ENCODE data around the gene TMEM150A. TPM values are rescaled to one million over a fixed set of nuclear protein-coding genes. Genes with fewer than 3 reads are reported as not detected.

The TMEM150A gene
- total RNA-seq, 4 donors from 2014 or later, result 12.9 to 29.4 (median 16.6) TPM

DNA sequence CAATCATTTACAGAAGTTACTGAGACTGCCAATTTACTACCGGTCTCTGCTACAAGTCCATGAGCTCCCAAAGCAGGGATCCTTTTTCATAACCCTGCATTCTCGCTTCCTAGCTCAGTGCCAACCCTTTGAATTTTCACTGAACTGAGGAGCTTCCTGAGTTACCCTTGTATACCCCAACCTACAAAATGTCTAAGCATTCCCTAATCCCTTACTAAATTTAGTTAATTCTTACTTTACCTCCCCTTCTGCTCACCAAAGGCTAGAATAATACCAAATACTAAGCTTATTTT, 53.9 kb downstream of the TMEM150A start:
- Histone ChIP-seq H3K4me1 (peaks cover 0 to 12% (median 0%) of the 10 kb centered on the region in 4 donors), H3K36me3 (peaks cover 5 to 95% (median 32%) of the 10 kb centered on the region in 3 donors), H3K27me3 (no peaks in the 10 kb centered on the region), H3K4me3 (no peak overlapping the region), H3K27ac (no peak overlapping the region), H3K9me3 (no peaks in the 10 kb centered on the region)
- TF ChIP-seq, protein P1, sequence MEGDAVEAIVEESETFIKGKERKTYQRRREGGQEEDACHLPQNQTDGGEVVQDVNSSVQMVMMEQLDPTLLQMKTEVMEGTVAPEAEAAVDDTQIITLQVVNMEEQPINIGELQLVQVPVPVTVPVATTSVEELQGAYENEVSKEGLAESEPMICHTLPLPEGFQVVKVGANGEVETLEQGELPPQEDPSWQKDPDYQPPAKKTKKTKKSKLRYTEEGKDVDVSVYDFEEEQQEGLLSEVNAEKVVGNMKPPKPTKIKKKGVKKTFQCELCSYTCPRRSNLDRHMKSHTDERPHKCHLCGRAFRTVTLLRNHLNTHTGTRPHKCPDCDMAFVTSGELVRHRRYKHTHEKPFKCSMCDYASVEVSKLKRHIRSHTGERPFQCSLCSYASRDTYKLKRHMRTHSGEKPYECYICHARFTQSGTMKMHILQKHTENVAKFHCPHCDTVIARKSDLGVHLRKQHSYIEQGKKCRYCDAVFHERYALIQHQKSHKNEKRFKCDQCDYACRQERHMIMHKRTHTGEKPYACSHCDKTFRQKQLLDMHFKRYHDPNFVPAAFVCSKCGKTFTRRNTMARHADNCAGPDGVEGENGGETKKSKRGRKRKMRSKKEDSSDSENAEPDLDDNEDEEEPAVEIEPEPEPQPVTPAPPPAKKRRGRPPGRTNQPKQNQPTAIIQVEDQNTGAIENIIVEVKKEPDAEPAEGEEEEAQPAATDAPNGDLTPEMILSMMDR (IDR thresholded peaks at IDR 0.05), result no peak
- 72 to 83% methylated on average over 2 of the region's 2 CpGs for WGBS, 2 donors
- no peak for DNase-seq (ENCODE audit: low spot score in 2 of 2)

Small RNA genes lying within 50 kb of the gene (small RNA-seq; reads per million reads assigned to genes)
- not detected for gene RN7SL126P

Other genes starting within 250 kb of the TMEM150A start
- 100 to 1,000 TPM in 2 of 4 donors, 10 to 100 TPM in 2; 74.7 to 113 (median 97.5) TPM for gene RETSAT, start 248.2 kb downstream of the TMEM150A start, total RNA-seq
- 10 to 100 TPM; 21.2 to 39.0 (median 35.4) TPM for gene ELMOD3, start 247.9 kb downstream of the TMEM150A start, total RNA-seq
- gene CAPG, start 192.3 kb downstream of the TMEM150A start, total RNA-seq, result 10 to 100 TPM; 58.8 to 67.8 (median 67.7) TPM
- 1 to 10 TPM in 1 of 4 donors, not detected in 3; 1.1 TPM for gene SH2D6, start 184.0 kb downstream of the TMEM150A start, total RNA-seq
- 100 to 1,000 TPM; 139 to 164 (median 145) TPM for gene MAT2A, start 63.5 kb downstream of the TMEM150A start, total RNA-seq
- gene GGCX, start 41.2 kb downstream of the TMEM150A start, total RNA-seq, result 10 to 100 TPM; 24.7 to 34.3 (median 27.1) TPM
- 10 to 100 TPM in 2 of 4 donors, 1 to 10 TPM in 2; 4.3 to 24.0 (median 11.8) TPM for gene VAMP8, start 25.1 kb downstream of the TMEM150A start, total RNA-seq
- gene VAMP5, start 18.3 kb downstream of the TMEM150A start, total RNA-seq, result 10 to 100 TPM; 39.6 to 91.6 (median 55.6) TPM
- 100 to 1,000 TPM; 117 to 212 (median 162) TPM for gene RNF181, start 7.0 kb downstream of the TMEM150A start, total RNA-seq
- 10 to 100 TPM; 15.7 to 21.9 (median 19.7) TPM for gene C2orf68, start 9.4 kb upstream of the TMEM150A start, total RNA-seq
- gene USP39, start 13.5 kb upstream of the TMEM150A start, total RNA-seq, result 100 to 1,000 TPM in 2 of 4 donors, 10 to 100 TPM in 2; 90.0 to 173 (median 130) TPM
- gene SFTPB, start 65.5 kb upstream of the TMEM150A start, total RNA-seq, result not detected
- gene GNLY, start 91.7 kb upstream of the TMEM150A start, total RNA-seq, result 1 to 10 TPM in 1 of 4 donors, under 1 TPM in 2, not detected in 1; 0.63 to 4.2 (median 0.98) TPM
- 100 to 1,000 TPM in 3 of 4 donors, 10 to 100 TPM in 1; 98.0 to 170 (median 119) TPM for gene ATOH8, start 151.3 kb upstream of the TMEM150A start, total RNA-seq

Measured in tibial nerve (tissue), 4 donors.